ENCODE measurements around the gene UIMC1.

DNA sequence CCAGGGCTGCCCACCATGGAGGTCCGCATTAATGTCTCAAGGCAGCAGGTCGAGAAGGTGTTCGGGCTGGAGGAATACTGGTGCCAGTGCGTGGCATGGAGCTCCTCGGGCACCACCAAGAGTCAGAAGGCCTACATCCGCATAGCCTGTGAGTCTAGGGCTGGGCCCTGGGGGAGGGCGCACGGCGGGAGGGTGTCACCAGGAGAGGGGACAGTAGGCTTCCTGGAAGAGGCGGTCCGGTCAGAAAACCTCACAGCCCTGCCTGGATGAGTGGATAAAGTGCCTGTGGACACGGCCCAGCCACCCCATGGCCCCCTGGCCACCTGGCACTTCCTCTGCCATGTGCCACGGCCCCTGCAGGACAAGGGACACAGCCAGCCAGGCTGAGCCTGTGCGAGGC is 138.5 kb downstream of the UIMC1 start:
- TF ChIP-seq CTCF (IDR thresholded peaks at IDR 0.05) (no peak), POLR2A (IDR thresholded peaks at IDR 0.05) (no peak)

Measured in adrenal gland (tissue), 5 donors.